Daoy (cell line): ENCODE results near the gene TMEM167A. TPM values are rescaled to one million over a fixed set of nuclear protein-coding genes. Genes with fewer than 3 reads are reported as not detected.
A peak's percentile ranks its signal among the peaks of the same experiment; 100 is the strongest.
"Not testable (repeated sequence)": the region's sequence is repeated elsewhere in the genome, so short reads cannot be mapped to it uniquely, and the experiment has no call there.

Experiments used
- DNase-seq: peaks from one replicate; pipeline ENCODE4 v3.0.0-alpha.2; 2015; ENCODE audit warnings: low read depth
- total RNA-seq: library from RNA; depleted of rRNA; stranded (reverse); fragments of >200 nt; shearing (Covaris generic); gene quantifications from 2 replicates; pipeline ENCODE4 v1.2.3, GENCODE V29; 2014

Gene TMEM167A
- total RNA-seq, 1 experiment from 2014 or later = 112 TPM

- DNase-seq = no peak
Observed at GRCh38 chr5:83090169-83090568, 13.0 kb upstream of the TMEM167A start.

- no peak for DNase-seq
Observed at GRCh38 chr5:83085106-83085505, 7.9 kb upstream of the TMEM167A start.

DNA sequence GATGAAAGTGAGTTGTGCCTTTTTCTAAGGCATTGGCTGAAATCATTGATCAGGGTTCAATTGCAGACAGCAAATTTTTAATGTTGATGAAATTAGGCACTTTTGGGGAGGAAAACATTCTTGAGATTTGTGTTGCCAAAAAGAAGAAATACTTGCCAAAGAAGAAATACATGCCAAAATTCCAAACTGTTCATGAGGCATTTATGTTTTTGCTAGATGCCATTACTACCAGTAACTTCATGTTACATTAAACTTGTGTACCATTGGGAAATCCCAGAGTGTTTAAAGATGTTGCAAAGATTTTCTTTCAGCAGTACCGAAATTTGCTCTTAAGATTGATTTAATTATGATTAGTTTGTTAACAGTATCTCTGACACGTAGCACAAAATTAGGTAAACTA, 7.1 kb upstream of the TMEM167A start:
- DNase-seq = no peak

- no peak for DNase-seq
Observed at GRCh38 chr5:83082750-83083149, 5.6 kb upstream of the TMEM167A start.

- DNase-seq = peak; percentile 40
Observed at GRCh38 chr5:83077662-83078261, 568 bp upstream of the TMEM167A start.

- no peak for DNase-seq
Observed at GRCh38 chr5:83072966-83073365, 4.2 kb downstream of the TMEM167A start.

DNA sequence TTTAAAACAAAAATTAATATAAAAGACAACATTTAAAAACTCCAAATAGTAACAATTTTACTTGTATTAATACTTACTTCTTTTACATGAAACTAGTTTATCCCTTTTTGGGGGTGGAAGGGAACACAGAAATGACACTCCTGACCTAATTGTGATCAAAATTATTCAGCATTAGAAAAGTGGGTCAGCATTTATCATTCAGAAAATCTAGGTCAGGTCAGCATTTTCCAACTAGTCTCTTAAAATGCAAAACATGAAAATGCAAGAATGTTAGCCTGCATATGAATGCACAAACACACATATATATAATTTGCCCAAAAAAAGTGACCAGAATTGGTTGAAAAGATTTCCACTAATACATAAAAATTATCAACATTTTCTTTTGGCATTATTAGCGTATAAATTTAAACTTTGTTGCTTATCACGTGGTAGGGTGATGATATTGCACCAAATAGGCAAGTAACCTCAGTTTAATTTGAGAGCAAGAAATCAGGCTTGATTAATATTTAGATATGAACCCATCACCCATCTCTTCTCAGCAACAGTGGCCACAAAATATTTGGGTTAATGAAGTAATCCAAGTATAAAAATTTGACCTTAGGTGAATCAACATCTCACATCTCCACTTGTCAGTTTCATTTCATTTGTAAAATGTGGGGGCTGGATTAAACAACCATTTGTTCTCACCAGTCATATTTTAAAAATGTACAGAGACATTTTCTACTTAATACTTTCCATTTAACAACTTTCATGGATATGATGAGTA, 5.7 kb downstream of the TMEM167A start:
- DNase-seq = no peak

- no peak for DNase-seq
Observed at GRCh38 chr5:83069096-83069799, 7.9 kb downstream of the TMEM167A start.

GRCh38 chr5:83067377-83067776, 9.8 kb downstream of the TMEM167A start:
- DNase-seq = not testable (repeated sequence)

GRCh38 chr5:83066548-83067110, 10.6 kb downstream of the TMEM167A start:
- no peak for DNase-seq

DNA sequence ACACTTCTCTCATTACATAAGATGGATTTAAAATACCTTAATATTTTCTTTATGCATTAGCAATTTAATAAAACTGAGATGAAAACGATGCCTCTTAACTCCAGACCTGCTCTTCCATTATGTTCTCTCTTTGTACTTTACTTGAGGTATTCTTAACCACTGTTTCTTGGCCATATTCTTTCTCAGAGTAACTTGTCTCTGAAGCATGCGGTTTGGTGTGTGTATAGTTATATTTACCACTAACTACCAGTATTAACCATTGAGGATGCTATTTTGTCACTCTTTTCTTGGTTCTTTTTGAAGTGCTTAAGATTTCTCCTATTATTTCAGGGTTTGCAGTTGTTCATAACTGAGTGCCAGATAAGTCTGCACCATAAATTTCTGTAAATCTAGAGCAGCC, 17.9 kb downstream of the TMEM167A start:
- no peak for DNase-seq

DNA sequence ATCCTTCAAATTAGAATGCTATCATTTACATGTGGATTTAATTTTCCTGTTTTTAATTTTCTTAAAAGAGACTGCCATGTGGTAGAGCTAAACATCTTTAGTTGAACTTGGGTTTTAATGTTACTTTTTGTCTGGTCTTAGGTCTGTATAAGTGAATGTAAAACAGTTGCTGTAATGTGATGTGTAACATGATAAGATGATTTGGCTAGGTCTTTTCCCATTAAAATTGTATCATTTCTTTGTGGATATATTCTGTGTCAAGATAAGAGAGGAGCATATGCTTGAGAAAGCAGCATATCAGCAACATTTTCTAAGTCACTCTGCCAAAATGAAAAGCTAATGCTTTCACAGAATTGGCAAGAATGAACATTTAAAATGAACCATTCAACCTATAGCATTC, 18.5 kb downstream of the TMEM167A start:
- no peak for DNase-seq

DNA sequence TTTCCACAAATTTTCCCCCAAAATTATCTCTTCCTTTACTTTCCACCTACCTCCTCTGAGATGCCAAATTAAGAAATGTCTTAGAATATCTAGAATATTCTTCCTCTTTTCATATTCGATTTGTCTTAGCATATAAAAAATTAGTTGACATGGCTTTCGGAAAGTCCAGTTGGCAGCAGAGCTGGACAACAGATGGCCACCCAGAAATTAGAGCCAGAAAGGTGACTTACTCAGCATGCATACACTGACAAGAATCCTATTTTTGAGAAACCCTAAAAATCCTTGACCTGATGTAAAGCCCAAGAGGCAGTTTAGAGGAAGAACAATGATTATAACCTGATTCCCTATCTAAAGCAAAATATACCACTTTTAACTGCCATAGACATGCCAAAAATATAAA, 22.0 kb downstream of the TMEM167A start:
- no peak for DNase-seq

DNA sequence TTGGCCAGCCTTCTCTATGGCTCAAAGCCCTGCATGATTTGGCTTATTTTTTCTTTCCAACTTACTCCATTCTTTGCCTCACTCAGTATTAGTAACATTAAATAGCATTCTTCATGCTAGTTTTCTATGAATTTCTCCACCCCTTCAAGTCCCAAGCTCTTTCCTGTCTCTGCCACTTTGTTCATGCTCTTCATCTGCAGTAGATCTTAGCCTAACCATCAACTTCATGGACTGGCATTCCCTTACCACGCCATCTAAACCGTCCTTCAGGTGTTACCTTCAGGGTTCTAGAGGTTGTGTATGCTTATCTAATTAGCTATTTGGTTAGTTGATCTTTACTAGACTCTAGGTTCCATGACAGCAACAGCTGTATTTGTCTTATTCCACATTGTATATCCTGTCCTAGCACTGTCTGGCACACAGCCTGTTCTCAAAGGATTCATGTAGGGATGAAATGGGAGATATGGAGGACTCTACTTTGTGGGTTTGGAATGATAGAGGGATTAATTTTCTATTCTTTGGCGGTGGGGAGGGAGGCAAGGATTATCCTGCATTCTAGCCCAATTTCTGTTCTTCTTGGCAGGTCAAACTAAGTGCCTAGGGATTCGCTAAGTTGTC, 26.4 kb downstream of the TMEM167A start:
- no peak for DNase-seq

- DNase-seq = no peak
Observed at GRCh38 chr5:83049370-83049885, 27.8 kb downstream of the TMEM167A start.

GRCh38 chr5:83048811-83049210, 28.4 kb downstream of the TMEM167A start:
- DNase-seq = no peak

GRCh38 chr5:83048277-83048676, 28.9 kb downstream of the TMEM167A start:
- no peak for DNase-seq

GRCh38 chr5:83044926-83045325, 32.3 kb downstream of the TMEM167A start:
- DNase-seq = no peak

GRCh38 chr5:83042507-83042906, 34.7 kb downstream of the TMEM167A start:
- no peak for DNase-seq

DNA sequence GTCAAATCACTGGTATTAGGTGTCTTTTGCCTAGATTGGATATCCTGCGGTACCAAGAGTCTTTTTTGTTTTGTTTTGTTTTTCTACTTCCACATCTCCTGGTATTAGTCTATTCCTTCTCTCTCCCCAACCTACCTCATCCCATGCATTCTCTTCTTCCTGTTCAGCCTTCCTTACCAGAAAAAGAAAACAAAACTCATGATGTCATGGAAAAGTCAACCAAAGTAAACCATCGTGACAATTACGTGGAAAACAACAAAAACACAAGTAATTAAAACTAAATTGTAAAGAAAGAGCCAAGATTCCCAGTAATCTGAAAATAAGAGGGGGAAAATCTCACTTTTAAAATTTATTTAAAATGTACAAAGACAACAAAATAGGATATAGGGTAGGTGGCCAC, 38.3 kb downstream of the TMEM167A start:
- no peak for DNase-seq

DNA sequence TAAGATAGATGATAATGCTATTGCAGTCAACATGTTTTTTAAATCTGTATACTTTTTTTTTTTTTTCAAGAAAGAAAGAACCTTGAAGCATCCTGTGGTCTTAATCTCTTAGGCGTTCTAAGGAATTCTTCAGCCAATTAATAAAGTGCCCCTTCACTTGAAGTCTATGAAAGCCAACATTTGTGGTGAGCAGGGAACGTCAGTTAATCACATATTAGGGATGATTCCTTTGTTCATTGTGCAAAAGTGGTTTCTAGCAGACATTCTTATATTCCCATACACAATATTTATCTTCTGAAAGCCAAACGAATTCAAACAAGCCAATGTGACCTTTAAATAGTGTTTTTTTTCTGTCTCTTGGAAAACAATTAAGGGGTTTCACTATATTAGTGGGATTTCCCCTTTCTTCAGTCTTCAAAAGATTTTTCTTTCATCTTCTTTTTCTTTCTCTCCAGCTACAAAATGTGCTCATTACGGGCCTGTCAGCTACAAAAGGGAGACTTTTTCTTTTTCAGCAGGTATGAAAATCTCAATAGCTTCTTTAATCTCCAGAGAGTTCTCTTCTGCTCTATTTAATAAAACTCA, 40.1 kb downstream of the TMEM167A start:
- no peak for DNase-seq
